HCT116 (cell line): ENCODE measurements around the gene ANKRD44. TPM values are rescaled to one million over a fixed set of nuclear protein-coding genes. Genes with fewer than 3 reads are reported as not detected.

Source experiments
- ATAC-seq: fragments of 200-7000 bp; cut with Tn5 transposase; 2 replicates; pipeline ENCODE4 v1.9.1; 2020; ENCODE audit warnings: mild to moderate bottlenecking, moderate library complexity
- BruUV-seq: library from RNA; stranded (reverse); fragments of 400-500 nt; replicated peaks from 2 replicates; lab custom pipeline; 2021; lab: Mats Ljungman, UMichigan
- CTCF ChIA-PET: fragments of 300-600 bp; sonication (Branson Sonifier 250); formaldehyde crosslinking; loops from one replicate; lab custom pipeline; 2021; ENCODE audit warnings: antibody characterized with exemption; lab: Charles Lee
- POLR2A ChIA-PET: fragments of 300-600, 350-600 bp; sonication (Branson Sonifier 250); formaldehyde crosslinking; loops from one replicate; lab custom pipeline; 2021; ENCODE audit warnings: antibody characterized with exemption; lab: Charles Lee
- RAD21 ChIA-PET, 2 experiments: fragments of 300-600 bp; sonication (Branson Sonifier 250); formaldehyde crosslinking; loops; one replicate each; lab custom pipeline; 2023; ENCODE audit warnings: low total read pairs in 2 of 2; ENCODE audit not compliant: uncharacterized antibody in 2 of 2, unreplicated experiment in 2 of 2, low non-redundant PET in 1 of 2; lab: Charles Lee
- DNase-seq: peaks from one replicate; pipeline ENCODE4 v3.0.0-alpha.2; 2010; ENCODE audit warnings: low read depth, low spot score
- H2AFZ ChIP-seq: fragments of 200-600 bp; shearing (Covaris generic), sonication (generic); 2 replicates; pipeline ENCODE4 v1.6.1; 2017; ENCODE audit warnings: low read depth, mixed run types, mixed read lengths, antibody characterized with exemption, low read length; ENCODE audit not compliant: poor library complexity, severe bottlenecking
- H3K27ac ChIP-seq: 2 replicates; pipeline ENCODE4 v1.5.1; 2012; ENCODE audit warnings: low read depth, low read length
- H3K27me3 ChIP-seq: fragments of 200-600 bp; sonication (generic); 2 replicates; pipeline ENCODE4 v1.6.1; 2016; ENCODE audit warnings: mixed run types, low read length, mixed read lengths; ENCODE audit not compliant: insufficient read depth
- H3K36me3 ChIP-seq, 2 experiments: fragments of 200-500 bp in 1 of 2; fragments of 200-600 bp in 1 of 2; sonication (Bioruptor generic) in 1 of 2; sonication (generic) in 1 of 2; 2 replicates each; pipeline versions ENCODE4 v1.5.1 to v1.6.1; 2014 to 2016; ENCODE audit warnings: low read length in 2 of 2, inconsistent platforms in 1 of 2, mixed read lengths in 1 of 2, mixed run types in 1 of 2; ENCODE audit not compliant: insufficient read depth in 2 of 2, control insufficient read depth in 1 of 2
- H3K4me1 ChIP-seq, 2 experiments: fragments of 200-600 bp in 1 of 2; sonication (generic) in 1 of 2; 2 replicates each; pipeline versions ENCODE4 v1.5.1 to v1.6.1; 2012 to 2017; ENCODE audit warnings: low read length in 2 of 2, inconsistent platforms in 1 of 2, mild to moderate bottlenecking in 1 of 2, mixed read lengths in 1 of 2, mixed run types in 1 of 2, moderate library complexity in 1 of 2; ENCODE audit not compliant: insufficient read depth in 2 of 2, control insufficient read depth in 1 of 2
- H3K4me2 ChIP-seq: fragments of 200-600 bp; sonication (generic); 2 replicates; pipeline ENCODE4 v1.6.1; 2017; ENCODE audit warnings: mixed run types, low read length, mixed read lengths
- H3K4me3 ChIP-seq, 2 experiments: fragments of 200-600 bp in 1 of 2; sonication (generic) in 1 of 2; replicated peaks in 1 of 2; 2 replicates each; pipeline ENCODE4 v1.5.1; 2011 to 2016; ENCODE audit warnings: low read length in 2 of 2, control low read depth in 1 of 2, low read depth in 1 of 2, mild to moderate bottlenecking in 1 of 2, mixed read lengths in 1 of 2, mixed run types in 1 of 2
- H3K79me2 ChIP-seq: fragments of 200-600 bp; sonication (generic); 2 replicates; pipeline ENCODE4 v1.6.1; 2017; ENCODE audit warnings: mild to moderate bottlenecking, mixed run types, low read length, moderate library complexity, mixed read lengths; ENCODE audit not compliant: insufficient read depth
- H3K9ac ChIP-seq: fragments of 200-600 bp; sonication (generic); 2 replicates; pipeline ENCODE4 v1.6.1; 2016; ENCODE audit warnings: low read length, mixed read lengths
- H3K9me2 ChIP-seq: fragments of 200-600 bp; sonication (generic), shearing (Covaris generic); 2 replicates; pipeline ENCODE4 v1.6.1; 2017; ENCODE audit warnings: mixed run types, mild to moderate bottlenecking, moderate library complexity; ENCODE audit not compliant: insufficient read depth
- H3K9me3 ChIP-seq, 2 experiments: fragments of 200-500 bp in 1 of 2; fragments of 200-600 bp in 1 of 2; sonication (Bioruptor generic) in 1 of 2; sonication (generic) in 1 of 2; 2 replicates each; pipeline ENCODE4 v1.6.1; 2014 to 2017; ENCODE audit warnings: low read length in 2 of 2, mixed read lengths in 2 of 2, inconsistent platforms in 1 of 2, low read depth in 1 of 2, mild to moderate bottlenecking in 1 of 2, mixed run types in 1 of 2, moderate library complexity in 1 of 2; ENCODE audit not compliant: control insufficient read depth in 1 of 2, insufficient read depth in 1 of 2
- H4K20me1 ChIP-seq: fragments of 200-600 bp; sonication (generic), shearing (Covaris generic); 2 replicates; pipeline ENCODE4 v1.6.1; 2017; ENCODE audit warnings: mixed run types, mild to moderate bottlenecking, moderate library complexity; ENCODE audit not compliant: insufficient read depth
- FOSL1 ChIP-seq: IDR thresholded peaks from 2 replicates; pipeline ENCODE4 v1.6.1; 2012; ENCODE audit warnings: low read depth
- JUND ChIP-seq: IDR thresholded peaks from 2 replicates; pipeline ENCODE4 v1.6.1; 2012
- RAD21 ChIP-seq: IDR thresholded peaks from 2 replicates; pipeline ENCODE4 v1.6.1; 2012; ENCODE audit warnings: low read depth, mild to moderate bottlenecking
- SIN3A ChIP-seq: IDR thresholded peaks from 2 replicates; pipeline ENCODE4 v1.6.1; 2012; ENCODE audit warnings: low read depth
- YY1 ChIP-seq: IDR thresholded peaks from 2 replicates; pipeline ENCODE4 v1.6.1; 2011; ENCODE audit warnings: low read length, low read depth, moderate library complexity, mild to moderate bottlenecking; ENCODE audit not compliant: insufficient replicate concordance; ENCODE audit errors: extremely low read depth
- intact Hi-C: fragments of 100-400 bp; cut with micrococcal nuclease; formaldehyde crosslinking; loops from 2 replicates; pipeline ENCODE4 v1.10.0; 2022
- total RNA-seq: library from RNA; stranded (reverse); gene quantifications from one replicate; pipeline ENCODE4 v1.2.1, GENCODE V29; 2021; ENCODE audit not compliant: unreplicated experiment
- TF ChIP-seq, protein P1 (sequence below): IDR thresholded peaks from 2 replicates; pipeline ENCODE4 v1.6.1; 2012; ENCODE audit warnings: low read depth

Gene ANKRD44
- total RNA-seq, 1 experiment from 2014 or later = 2.7 TPM

DNA sequence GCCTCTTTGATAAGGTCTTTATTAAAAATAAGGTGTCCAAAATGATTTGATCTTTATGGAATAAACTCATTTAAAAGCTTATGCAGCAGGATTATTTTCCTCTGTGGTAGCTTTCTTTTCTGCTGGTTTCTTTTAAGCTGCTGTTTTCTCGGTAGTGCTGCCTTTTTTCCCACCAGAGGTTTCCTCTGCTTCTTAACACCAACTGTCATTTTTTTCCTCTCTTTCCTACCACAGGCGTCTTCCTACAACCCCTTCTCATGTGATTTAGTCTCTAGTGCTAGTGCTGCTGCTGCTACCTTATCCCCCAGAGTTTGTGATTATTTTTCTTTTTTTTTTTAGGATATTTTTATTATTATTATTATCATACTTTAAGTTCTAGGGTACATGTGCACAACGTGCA lies 281.9 kb downstream of the ANKRD44 start (continued):
- TF ChIP-seq YY1 (no peak), RAD21 (no peak)

DNA sequence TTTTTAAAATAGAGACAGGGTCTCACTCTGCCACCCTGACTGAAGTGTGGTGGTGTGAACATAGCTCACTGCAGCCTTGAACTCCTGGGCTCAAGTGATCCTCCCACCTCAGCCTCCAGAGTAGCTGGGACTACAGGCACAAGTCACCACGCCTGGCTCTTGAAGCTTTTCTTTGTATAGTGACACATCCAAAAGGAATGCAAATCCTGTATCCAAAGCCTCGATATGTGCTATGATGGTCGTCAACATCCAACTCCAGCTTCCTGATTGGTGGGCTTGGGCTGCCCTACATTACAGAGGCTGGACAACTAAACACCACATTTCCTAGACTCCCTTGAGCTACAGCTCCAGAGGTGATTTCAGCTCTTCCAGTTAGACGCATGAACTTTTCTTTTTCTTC lies 282.4 kb downstream of the ANKRD44 start:
- Histone ChIP-seq H3K9ac (no peak overlapping the region), H3K79me2 (no peaks in the 10 kb centered on the region), H3K9me3 (no peaks in the 10 kb centered on the region), H3K9me2 (no peaks in the 10 kb centered on the region), H4K20me1 (no peaks in the 10 kb centered on the region), H2AFZ (peak overlapping the region; percentile 72), H3K36me3 (no peaks in the 10 kb centered on the region), H3K27me3 (no peaks in the 10 kb centered on the region), H3K27ac (no peak overlapping the region), H3K4me1 (peaks cover 8 to 11% of the 10 kb centered on the region in 2 experiments), H3K4me3 (no peak overlapping the region), H3K4me2 (peak overlapping the region; percentile 43; the same call in 1 of the 2 replicates)
- RAD21 ChIA-PET = no interaction called here
- POLR2A ChIA-PET = no interaction called here
- peak; percentile 45; the same call in 1 of the 2 replicates for TF ChIP-seq FOSL1
- TF ChIP-seq SIN3A = no peak
- TF ChIP-seq, protein P1, sequence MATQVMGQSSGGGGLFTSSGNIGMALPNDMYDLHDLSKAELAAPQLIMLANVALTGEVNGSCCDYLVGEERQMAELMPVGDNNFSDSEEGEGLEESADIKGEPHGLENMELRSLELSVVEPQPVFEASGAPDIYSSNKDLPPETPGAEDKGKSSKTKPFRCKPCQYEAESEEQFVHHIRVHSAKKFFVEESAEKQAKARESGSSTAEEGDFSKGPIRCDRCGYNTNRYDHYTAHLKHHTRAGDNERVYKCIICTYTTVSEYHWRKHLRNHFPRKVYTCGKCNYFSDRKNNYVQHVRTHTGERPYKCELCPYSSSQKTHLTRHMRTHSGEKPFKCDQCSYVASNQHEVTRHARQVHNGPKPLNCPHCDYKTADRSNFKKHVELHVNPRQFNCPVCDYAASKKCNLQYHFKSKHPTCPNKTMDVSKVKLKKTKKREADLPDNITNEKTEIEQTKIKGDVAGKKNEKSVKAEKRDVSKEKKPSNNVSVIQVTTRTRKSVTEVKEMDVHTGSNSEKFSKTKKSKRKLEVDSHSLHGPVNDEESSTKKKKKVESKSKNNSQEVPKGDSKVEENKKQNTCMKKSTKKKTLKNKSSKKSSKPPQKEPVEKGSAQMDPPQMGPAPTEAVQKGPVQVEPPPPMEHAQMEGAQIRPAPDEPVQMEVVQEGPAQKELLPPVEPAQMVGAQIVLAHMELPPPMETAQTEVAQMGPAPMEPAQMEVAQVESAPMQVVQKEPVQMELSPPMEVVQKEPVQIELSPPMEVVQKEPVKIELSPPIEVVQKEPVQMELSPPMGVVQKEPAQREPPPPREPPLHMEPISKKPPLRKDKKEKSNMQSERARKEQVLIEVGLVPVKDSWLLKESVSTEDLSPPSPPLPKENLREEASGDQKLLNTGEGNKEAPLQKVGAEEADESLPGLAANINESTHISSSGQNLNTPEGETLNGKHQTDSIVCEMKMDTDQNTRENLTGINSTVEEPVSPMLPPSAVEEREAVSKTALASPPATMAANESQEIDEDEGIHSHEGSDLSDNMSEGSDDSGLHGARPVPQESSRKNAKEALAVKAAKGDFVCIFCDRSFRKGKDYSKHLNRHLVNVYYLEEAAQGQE = no peak
- TF ChIP-seq JUND = peak; percentile 40; the same call in 1 of the 2 replicates
- no TSS peak for BruUV-seq
- intact Hi-C loops = no loop called here
- DNase-seq = peak; percentile 73
- peak; percentile 95 for ATAC-seq
- CTCF ChIA-PET = interaction anchor here (0.9 to 1.4 kb wide), 2 partner anchors 16 to 86 kb away, joined by 3 to 5 read pairs; no protein-coding TSS in a partner anchor
